Vagina (tissue), 2 donors: ENCODE results near the gene GNAO1. TPM values are rescaled to one million over a fixed set of nuclear protein-coding genes. Genes with fewer than 3 reads are reported as not detected.

Source experiments
- DNase-seq, 2 donors: peaks; one replicate each; pipeline ENCODE4 v3.0.0-alpha.2; 2017; ENCODE audit errors: extremely low spot score in 2 of 2
- H3K27ac ChIP-seq: fragments of 200-600 bp; sonication (generic); one replicate; pipeline ENCODE4 v1.5.1; 2019
- H3K27me3 ChIP-seq: fragments of 200-600 bp; sonication (generic); one replicate; pipeline ENCODE4 v1.5.1; 2019
- H3K36me3 ChIP-seq, 2 donors: fragments of 200-600 bp; sonication (generic); one replicate each; pipeline ENCODE4 v1.5.1; 2017 to 2019
- H3K4me1 ChIP-seq: fragments of 200-600 bp; sonication (generic); one replicate; pipeline ENCODE4 v1.5.1; 2019
- H3K4me3 ChIP-seq, 2 donors: fragments of 200-600 bp; sonication (generic); 1 replicate in 1 of 2; 2 replicates in 1 of 2; pipeline ENCODE4 v1.5.1; 2016 to 2019
- H3K9me3 ChIP-seq: fragments of 200-600 bp; sonication (generic); one replicate; pipeline ENCODE4 v1.5.1; 2019
- POLR2A ChIP-seq, 2 donors: fragments of 450-650 bp; IDR thresholded peaks; one replicate each; pipeline ENCODE4 v1.6.1; 2017; ENCODE audit warnings: antibody characterized with exemption in 2 of 2, mild to moderate bottlenecking in 2 of 2, moderate library complexity in 2 of 2
- POLR2AphosphoS5 ChIP-seq, 2 donors: sonication (generic); formaldehyde crosslinking; IDR thresholded peaks; one replicate each; pipeline ENCODE4 v1.9.0; 2017; ENCODE audit warnings: antibody characterized with exemption in 2 of 2, mild to moderate bottlenecking in 2 of 2, low read depth in 1 of 2; ENCODE audit not compliant: insufficient read depth in 1 of 2
- intact Hi-C: fragments of 100-400 bp; cut with DNase I; formaldehyde crosslinking; loops from one replicate; pipeline ENCODE4 v1.15.1; 2023
- total RNA-seq: library from RNA; depleted of rRNA; stranded (reverse); fragments of >200 nt; gene quantifications from one replicate; pipeline ENCODE4 v1.2.3, GENCODE V29; 2016
- TF ChIP-seq, protein P1 (sequence below), 3 experiments: fragments of 450-650 bp in 2 of 3; fragments of 200-600 bp in 1 of 3; sonication (generic) in 1 of 3; IDR thresholded peaks; one replicate each; pipeline ENCODE4 v1.5.1; 2017 to 2019; ENCODE audit warnings: antibody characterized with exemption in 3 of 3, mild to moderate bottlenecking in 2 of 3, moderate library complexity in 2 of 3

The GNAO1 gene
- total RNA-seq, 1 donor from 2014 or later = 16.2 TPM

DNA sequence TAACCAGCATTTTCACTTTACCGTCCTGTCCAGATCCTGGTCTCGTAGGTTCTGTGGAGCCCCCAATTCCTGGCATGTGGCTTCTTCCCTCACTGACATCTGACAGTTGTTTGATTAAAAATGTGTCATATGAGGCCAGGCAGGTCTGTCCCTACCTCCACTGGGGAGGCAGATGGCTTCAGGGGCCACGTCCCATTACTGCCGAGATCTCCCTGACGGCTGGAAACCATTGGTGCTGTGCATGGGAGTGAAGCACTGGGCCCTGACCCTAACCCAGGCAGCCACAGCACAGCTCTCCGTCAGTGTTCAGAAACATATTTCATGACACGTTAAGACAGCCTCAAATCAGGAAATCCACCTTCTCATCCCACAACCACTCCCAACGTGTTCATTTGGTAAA is 77.5 kb downstream of the GNAO1 start:
- intact Hi-C loops = no loop called here
- Histone ChIP-seq H3K27me3 (no peaks in the 10 kb centered on the region), H3K9me3 (no peaks in the 10 kb centered on the region), H3K4me3 (no peak overlapping the region), H3K36me3 (no peaks in the 10 kb centered on the region), H3K4me1 (no peaks in the 10 kb centered on the region), H3K27ac (no peak overlapping the region)
- no peak for DNase-seq
- no peak for TF ChIP-seq POLR2AphosphoS5 (IDR thresholded peaks at IDR 0.05; ENCODE audit: insufficient read depth in 1 of 2, low read depth in 1 of 2)
- no peak for TF ChIP-seq POLR2A (IDR thresholded peaks at IDR 0.05)
- TF ChIP-seq, protein P1, sequence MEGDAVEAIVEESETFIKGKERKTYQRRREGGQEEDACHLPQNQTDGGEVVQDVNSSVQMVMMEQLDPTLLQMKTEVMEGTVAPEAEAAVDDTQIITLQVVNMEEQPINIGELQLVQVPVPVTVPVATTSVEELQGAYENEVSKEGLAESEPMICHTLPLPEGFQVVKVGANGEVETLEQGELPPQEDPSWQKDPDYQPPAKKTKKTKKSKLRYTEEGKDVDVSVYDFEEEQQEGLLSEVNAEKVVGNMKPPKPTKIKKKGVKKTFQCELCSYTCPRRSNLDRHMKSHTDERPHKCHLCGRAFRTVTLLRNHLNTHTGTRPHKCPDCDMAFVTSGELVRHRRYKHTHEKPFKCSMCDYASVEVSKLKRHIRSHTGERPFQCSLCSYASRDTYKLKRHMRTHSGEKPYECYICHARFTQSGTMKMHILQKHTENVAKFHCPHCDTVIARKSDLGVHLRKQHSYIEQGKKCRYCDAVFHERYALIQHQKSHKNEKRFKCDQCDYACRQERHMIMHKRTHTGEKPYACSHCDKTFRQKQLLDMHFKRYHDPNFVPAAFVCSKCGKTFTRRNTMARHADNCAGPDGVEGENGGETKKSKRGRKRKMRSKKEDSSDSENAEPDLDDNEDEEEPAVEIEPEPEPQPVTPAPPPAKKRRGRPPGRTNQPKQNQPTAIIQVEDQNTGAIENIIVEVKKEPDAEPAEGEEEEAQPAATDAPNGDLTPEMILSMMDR (IDR thresholded peaks at IDR 0.05) = no peak

DNA sequence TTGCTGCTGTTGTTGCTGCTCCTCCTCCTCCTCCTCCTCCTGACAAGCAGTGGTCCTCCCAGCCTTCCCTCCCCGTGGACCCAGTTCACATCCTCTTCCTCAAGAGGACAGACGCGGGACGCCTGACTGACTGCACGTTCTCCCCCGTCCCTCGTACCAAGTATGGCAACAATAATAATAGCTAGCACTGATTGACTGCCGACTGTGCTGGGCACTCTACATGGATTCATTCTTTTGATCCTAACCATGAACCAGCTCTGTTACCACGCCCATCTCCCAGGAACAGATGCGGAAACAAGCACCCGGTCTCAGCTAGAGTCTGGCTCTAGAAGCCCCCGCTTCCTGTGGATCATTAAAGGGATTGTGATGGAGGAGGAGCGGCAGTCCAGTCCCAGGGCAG is 78.0 kb downstream of the GNAO1 start:
- no peak for DNase-seq
- intact Hi-C loops = no loop called here
- peak overlapping the region; percentile 16 for H3K27ac ChIP-seq

GRCh38 chr16:56269811-56270684 is 78.8 kb downstream of the GNAO1 start:
- no peak for TF ChIP-seq POLR2AphosphoS5 (IDR thresholded peaks at IDR 0.05; ENCODE audit: insufficient read depth in 1 of 2, low read depth in 1 of 2)
- TF ChIP-seq, protein P1 (IDR thresholded peaks at IDR 0.05) = no peak
- no peak for TF ChIP-seq POLR2A (IDR thresholded peaks at IDR 0.05)
- intact Hi-C loops = no loop called here
- no peaks in the 10 kb centered on the region for H3K27me3 ChIP-seq
- peak overlapping the region; percentile 16 for H3K27ac ChIP-seq
- no peaks in the 10 kb centered on the region for H3K4me1 ChIP-seq
- H3K4me3 ChIP-seq = no peak overlapping the region
- DNase-seq = no peak
- H3K36me3 ChIP-seq = no peaks in the 10 kb centered on the region
- H3K9me3 ChIP-seq = no peaks in the 10 kb centered on the region

More for the DNA sequence above, 78.0 kb downstream of the GNAO1 start:
- H3K27me3 ChIP-seq = no peaks in the 10 kb centered on the region
- H3K9me3 ChIP-seq = no peaks in the 10 kb centered on the region
- no peaks in the 10 kb centered on the region for H3K4me1 ChIP-seq
- no peaks in the 10 kb centered on the region for H3K36me3 ChIP-seq
- TF ChIP-seq, protein P1 (IDR thresholded peaks at IDR 0.05) = no peak
- TF ChIP-seq POLR2AphosphoS5 (IDR thresholded peaks at IDR 0.05; ENCODE audit: insufficient read depth in 1 of 2, low read depth in 1 of 2) (no peak), POLR2A (IDR thresholded peaks at IDR 0.05) (no peak)
- H3K4me3 ChIP-seq = no peak overlapping the region

DNA sequence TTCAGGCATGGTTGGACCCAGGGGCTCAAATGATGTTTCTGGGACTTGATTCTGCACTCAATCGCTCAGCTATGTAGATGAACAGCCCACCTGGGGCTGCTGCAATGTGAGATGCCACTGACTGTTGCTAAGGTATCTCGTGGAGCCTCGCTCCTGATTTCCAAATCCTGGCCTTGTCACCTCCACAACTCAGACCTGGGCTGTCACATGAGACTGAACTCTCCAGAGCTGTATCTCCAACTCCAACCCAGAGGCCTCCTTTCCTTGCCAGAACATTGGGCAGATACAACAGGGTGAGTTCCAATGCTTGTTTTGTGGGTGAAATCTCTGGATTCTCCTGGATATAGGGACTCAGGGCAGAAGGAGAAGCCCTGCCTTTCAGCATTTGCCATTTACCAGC is 79.5 kb downstream of the GNAO1 start:
- TF ChIP-seq POLR2A (IDR thresholded peaks at IDR 0.05) (no peak), POLR2AphosphoS5 (IDR thresholded peaks at IDR 0.05; ENCODE audit: insufficient read depth in 1 of 2, low read depth in 1 of 2) (no peak)
- TF ChIP-seq, protein P1 (IDR thresholded peaks at IDR 0.05) = no peak

GRCh38 chr16:56272583-56272894 is 81.2 kb downstream of the GNAO1 start:
- no peak for DNase-seq
- H3K27me3 ChIP-seq = no peaks in the 10 kb centered on the region
- H3K36me3 ChIP-seq = no peaks in the 10 kb centered on the region
- no peak for TF ChIP-seq POLR2AphosphoS5 (IDR thresholded peaks at IDR 0.05; ENCODE audit: insufficient read depth in 1 of 2, low read depth in 1 of 2)
- TF ChIP-seq, protein P1 (IDR thresholded peaks at IDR 0.05) = no peak
- intact Hi-C loops = no loop called here
- H3K9me3 ChIP-seq = no peaks in the 10 kb centered on the region
- no peaks in the 10 kb centered on the region for H3K4me1 ChIP-seq
- H3K4me3 ChIP-seq = no peak overlapping the region
- H3K27ac ChIP-seq = no peak overlapping the region

More for the DNA sequence above, 79.5 kb downstream of the GNAO1 start:
- H3K4me1 ChIP-seq = no peaks in the 10 kb centered on the region
- H3K36me3 ChIP-seq = no peaks in the 10 kb centered on the region
- no peak overlapping the region for H3K4me3 ChIP-seq
- DNase-seq = no peak
- no peak overlapping the region for H3K27ac ChIP-seq
- intact Hi-C loops = no loop called here
- H3K27me3 ChIP-seq = no peaks in the 10 kb centered on the region
- no peaks in the 10 kb centered on the region for H3K9me3 ChIP-seq
